22Rv1 (cell line): ENCODE measurements around the gene SELENOP.
"Not testable (repeated sequence)": the region's sequence is repeated elsewhere in the genome, so short reads cannot be mapped to it uniquely, and the experiment has no call there.

Experiments used
- H3K27ac ChIP-seq: fragments of 450-650 bp; 2 replicates; pipeline ENCODE4 v1.5.1; 2017
- CTCF ChIP-seq: fragments of 450-650 bp; IDR thresholded peaks from 2 replicates; pipeline ENCODE4 v1.5.1; 2017; ENCODE audit warnings: mild to moderate bottlenecking
- ZFX ChIP-seq: fragments of 450-650 bp; IDR thresholded peaks from 2 replicates; pipeline ENCODE4 v1.6.1; 2017; ENCODE audit warnings: antibody characterized with exemption, borderline replicate concordance

Gene SELENOP

GRCh38 chr5:42848545-42848944 lies 36.9 kb upstream of the SELENOP start:
- TF ChIP-seq CTCF, result no peak
- TF ChIP-seq ZFX, result no peak
- no peak overlapping the region for H3K27ac ChIP-seq

- H3K27ac ChIP-seq, result not testable (repeated sequence)
These were observed 32.7 kb upstream of the SELENOP start for GRCh38 chr5:42844408-42844807.

GRCh38 chr5:42843675-42844292 lies 32.1 kb upstream of the SELENOP start:
- no peak for TF ChIP-seq CTCF
- TF ChIP-seq ZFX, result no peak
- H3K27ac ChIP-seq, result no peak overlapping the region

GRCh38 chr5:42842921-42843641 lies 31.4 kb upstream of the SELENOP start:
- TF ChIP-seq CTCF (no peak), ZFX (no peak)
- H3K27ac ChIP-seq, result no peak overlapping the region

- TF ChIP-seq CTCF (no peak), ZFX (no peak)
- no peak overlapping the region for H3K27ac ChIP-seq
These were observed 29.3 kb upstream of the SELENOP start for GRCh38 chr5:42840842-42841567.

GRCh38 chr5:42840269-42840668 lies 28.6 kb upstream of the SELENOP start:
- TF ChIP-seq ZFX (no peak), CTCF (no peak)
- H3K27ac ChIP-seq, result no peak overlapping the region

- H3K27ac ChIP-seq, result no peak overlapping the region
- TF ChIP-seq ZFX (no peak), CTCF (no peak)
These were observed 27.5 kb upstream of the SELENOP start for GRCh38 chr5:42839196-42839595.
